Measurements from ENCODE around the gene HDAC4. TPM values are rescaled to one million over a fixed set of nuclear protein-coding genes. Genes with fewer than 3 reads are reported as not detected.
A peak's percentile ranks its signal among the peaks of the same experiment; 100 is the strongest.

HDAC4 gene
- total and polyA plus RNA-seq, 9 of the 15 experiments (the other 6 are each of a cell fraction or from before 2014, with no cell fraction given): 0.11 to 20.2 (median 4.0) TPM

DNA sequence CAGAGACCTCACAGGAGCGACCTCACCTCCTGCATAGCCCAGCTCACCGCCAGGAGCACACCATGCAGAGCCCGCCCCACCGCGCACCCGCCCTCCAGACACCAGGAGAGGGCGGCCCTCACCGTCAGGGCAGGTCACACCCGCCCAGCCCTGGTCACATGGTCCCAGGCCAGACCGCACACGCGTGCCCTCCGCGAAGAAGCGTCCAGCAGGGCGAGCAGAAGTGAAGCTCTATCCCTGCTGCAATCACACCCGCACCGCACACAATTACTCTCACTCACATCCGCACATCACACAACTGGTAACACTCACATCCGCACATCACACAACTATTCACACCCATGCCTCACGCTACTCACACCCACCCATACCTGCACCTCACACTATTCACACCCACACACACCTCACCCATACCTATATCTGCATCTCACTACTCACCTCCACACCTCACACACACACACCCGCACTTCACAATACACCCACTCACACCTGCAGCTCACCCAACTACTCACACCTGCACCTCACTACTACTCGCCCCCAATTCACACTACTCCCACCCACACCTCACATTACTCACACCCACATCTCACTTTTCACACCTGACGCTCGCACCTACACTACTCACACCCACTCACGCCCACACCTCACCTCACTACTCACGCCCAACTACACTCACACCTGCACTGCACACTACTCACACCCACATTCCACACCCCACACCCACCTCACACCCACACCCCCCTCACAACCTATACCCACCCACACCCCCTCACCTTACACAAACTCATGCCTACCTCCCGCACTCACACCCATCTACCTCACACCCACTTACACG is 242.0 kb downstream of the HDAC4 start:
- H3K9me1 ChIP-seq (ENCODE audit: control insufficient read depth, insufficient read depth, low read length): no peaks in the 10 kb centered on the region
- ATAC-seq (peak; percentile 99), FAIRE-seq (no peak), DNase-seq (ENCODE audit: extremely low read depth in 1 of 4, low spot score in 3 of 4) (peak; percentile 48 to 66 (median 61))
- no peak overlapping the region for H3K4me2 ChIP-seq (ENCODE audit: insufficient read depth, low read length)
- in situ Hi-C loops (cut with MboI) (no loop called here), intact Hi-C loops (cut with micrococcal nuclease) (no loop called here)
- H3K4me1 ChIP-seq (replicated peaks in 1 of 2; ENCODE audit: control insufficient read depth in 2 of 2, insufficient read depth in 2 of 2, low read length in 2 of 2): peaks cover 0 to 11% of the 10 kb centered on the region in 2 experiments; a peak in 2 of 5 replicates
- BruUV-seq (replicated peaks): no TSS peak
- POLR2A ChIA-PET: no interaction called here
- no peak overlapping the region for H2AFZ ChIP-seq (ENCODE audit: low read depth, low read length)
- H3K27ac ChIP-seq (ENCODE audit: extremely low read depth, low read depth, low read length): no peak overlapping the region
- no peaks in the 10 kb centered on the region for H4K20me1 ChIP-seq (replicated peaks; ENCODE audit: control insufficient read depth, insufficient read depth, low read length)
- H3K79me2 ChIP-seq (ENCODE audit: control insufficient read depth, insufficient read depth, low read length): no peaks in the 10 kb centered on the region
- H3K9ac ChIP-seq (ENCODE audit: insufficient read depth in 1 of 2, low read depth in 2 of 2, low read length in 2 of 2): 0 out of 4 replicates have a peak overlapping the region, but pooled peaks of 1 of the 2 experiments have one; percentile 28
- WGBS (ENCODE audit: insufficient coverage, low coverage, missing lambda C conversion rate): 80% methylated on average over 6 of the region's 29 CpGs
- no peaks in the 10 kb centered on the region for H3K27me3 ChIP-seq (ENCODE audit: control insufficient read depth in 2 of 2, insufficient read depth in 2 of 2, low read length in 2 of 2)
- no peaks in the 10 kb centered on the region for H3K36me3 ChIP-seq (ENCODE audit: control insufficient read depth, insufficient read depth, low read length)
- CTCF ChIA-PET (ENCODE audit: low intra/inter-chr PET ratio): no interaction called here
- no peak overlapping the region for H3K4me3 ChIP-seq
- no peaks in the 10 kb centered on the region for H3K9me3 ChIP-seq (replicated peaks; ENCODE audit: control insufficient read depth, insufficient read depth, low read depth, low read length)
- TF ChIP-seq POLR2AphosphoS5 (IDR thresholded peaks at IDR 0.05; ENCODE audit: control insufficient read depth, insufficient read depth, low read depth, low read length) (no peak), L3MBTL2 (IDR thresholded peaks at IDR 0.05) (peak; percentile 89), REST (IDR thresholded peaks at IDR 0.05; ENCODE audit: borderline replicate concordance) (peak; percentile 21; the same call in 1 of the 2 replicates), REST (CRISPR knock-in tag; IDR thresholded peaks at IDR 0.05; ENCODE audit: low read depth) (no peak), TOE1 (IDR thresholded peaks at IDR 0.05; ENCODE audit: borderline replicate concordance) (no peak), TOE1 (CRISPR knock-in tag; IDR thresholded peaks at IDR 0.05; ENCODE audit: borderline replicate concordance, low read depth) (no peak), ZNF174 (CRISPR knock-in tag; IDR thresholded peaks at IDR 0.05) (no peak)
- TF ChIP-seq, protein P1, sequence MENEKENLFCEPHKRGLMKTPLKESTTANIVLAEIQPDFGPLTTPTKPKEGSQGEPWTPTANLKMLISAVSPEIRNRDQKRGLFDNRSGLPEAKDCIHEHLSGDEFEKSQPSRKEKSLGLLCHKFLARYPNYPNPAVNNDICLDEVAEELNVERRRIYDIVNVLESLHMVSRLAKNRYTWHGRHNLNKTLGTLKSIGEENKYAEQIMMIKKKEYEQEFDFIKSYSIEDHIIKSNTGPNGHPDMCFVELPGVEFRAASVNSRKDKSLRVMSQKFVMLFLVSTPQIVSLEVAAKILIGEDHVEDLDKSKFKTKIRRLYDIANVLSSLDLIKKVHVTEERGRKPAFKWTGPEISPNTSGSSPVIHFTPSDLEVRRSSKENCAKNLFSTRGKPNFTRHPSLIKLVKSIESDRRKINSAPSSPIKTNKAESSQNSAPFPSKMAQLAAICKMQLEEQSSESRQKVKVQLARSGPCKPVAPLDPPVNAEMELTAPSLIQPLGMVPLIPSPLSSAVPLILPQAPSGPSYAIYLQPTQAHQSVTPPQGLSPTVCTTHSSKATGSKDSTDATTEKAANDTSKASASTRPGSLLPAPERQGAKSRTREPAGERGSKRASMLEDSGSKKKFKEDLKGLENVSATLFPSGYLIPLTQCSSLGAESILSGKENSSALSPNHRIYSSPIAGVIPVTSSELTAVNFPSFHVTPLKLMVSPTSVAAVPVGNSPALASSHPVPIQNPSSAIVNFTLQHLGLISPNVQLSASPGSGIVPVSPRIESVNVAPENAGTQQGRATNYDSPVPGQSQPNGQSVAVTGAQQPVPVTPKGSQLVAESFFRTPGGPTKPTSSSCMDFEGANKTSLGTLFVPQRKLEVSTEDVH (IDR thresholded peaks at IDR 0.05; ENCODE audit: low read depth, partially characterized antibody): no peak
